Fibroblast of the aortic adventitia (primary cell): ENCODE results near the gene C21orf58. TPM values are rescaled to one million over a fixed set of nuclear protein-coding genes. Genes with fewer than 3 reads are reported as not detected.
A peak's percentile ranks its signal among the peaks of the same experiment; 100 is the strongest.

Experiments
- DNase-seq: peaks from one replicate; pipeline ENCODE4 v3.0.0-alpha.2; 2010; ENCODE audit warnings: low read depth
- H3K4me3 ChIP-seq: 2 replicates; pipeline ENCODE4 v1.5.1; 2011; ENCODE audit warnings: low read depth, mild to moderate bottlenecking, control low read depth, low read length, moderate library complexity
- CTCF ChIP-seq: IDR thresholded peaks from 2 replicates; pipeline ENCODE4 v1.5.1; 2011; ENCODE audit warnings: mild to moderate bottlenecking, low read length, control low read depth, inconsistent platforms; ENCODE audit not compliant: insufficient read depth
- total RNA-seq: library from RNA; depleted of rRNA; stranded (reverse); fragments of >200 nt; gene quantifications from 2 replicates; pipeline ENCODE4 v1.2.3, GENCODE V29; 2012; ENCODE audit warnings: low replicate concordance

The C21orf58 gene
- total RNA-seq, 1 donor: 10.2 TPM

DNA sequence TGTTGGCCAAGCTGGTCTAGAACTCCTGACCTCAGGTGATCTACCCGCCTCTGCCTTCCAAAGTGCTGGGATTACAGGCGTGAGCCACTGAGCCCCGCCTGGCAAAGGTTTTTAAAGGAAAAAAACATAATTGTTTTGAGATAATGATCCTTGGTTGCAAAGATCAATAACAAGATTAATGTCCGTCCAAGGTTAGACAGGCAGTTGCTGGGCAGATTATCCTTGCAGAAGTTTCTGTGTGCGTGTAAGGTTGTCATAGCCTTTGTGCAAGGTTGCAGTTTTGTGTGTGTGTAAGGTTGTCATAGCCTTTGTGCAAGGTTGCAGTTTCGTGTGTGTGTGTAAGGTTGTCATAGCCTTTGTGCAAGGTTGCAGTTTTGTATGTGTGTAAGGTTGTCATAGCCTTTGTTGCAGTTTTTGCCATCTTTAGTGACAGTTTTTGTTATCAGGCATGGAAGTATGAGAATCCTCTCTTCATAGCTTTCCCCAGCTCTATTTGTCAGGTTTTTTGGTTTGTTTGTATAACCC is 34.0 kb downstream of the C21orf58 start:
- TF ChIP-seq CTCF: no peak
- H3K4me3 ChIP-seq: no peak overlapping the region
- no peak for DNase-seq

GRCh38 chr21:46287541-46287940 is 36.1 kb downstream of the C21orf58 start:
- no peak for TF ChIP-seq CTCF
- H3K4me3 ChIP-seq: no peak overlapping the region
- no peak for DNase-seq

- no peak for TF ChIP-seq CTCF
- DNase-seq: peak; percentile 70
- H3K4me3 ChIP-seq: peak overlapping the region; percentile 69
These were observed 37.0 kb downstream of the C21orf58 start for GRCh38 chr21:46286648-46287002.

- peak; percentile 49 for TF ChIP-seq CTCF
- DNase-seq: peak; percentile 87
- peak within 1 kb of the TSS; percentile 69 for H3K4me3 ChIP-seq
These were observed 37.7 kb downstream of the C21orf58 start, which contains the start of gene YBEY for GRCh38 chr21:46285761-46286647. TSS of gene YBEY (plus strand) at chr21:46286342. CDS start at chr21:46286914, 572 bp downstream.

GRCh38 chr21:46285206-46285661 is 38.4 kb downstream of the C21orf58 start, which contains the start of gene MCM3AP:
TSS of gene MCM3AP (minus strand) at chr21:46285611. CDS start at chr21:46285286, 325 bp downstream.
- DNase-seq: no peak
- H3K4me3 ChIP-seq: peak within 1 kb of the TSS; percentile 69
- no peak for TF ChIP-seq CTCF

DNA sequence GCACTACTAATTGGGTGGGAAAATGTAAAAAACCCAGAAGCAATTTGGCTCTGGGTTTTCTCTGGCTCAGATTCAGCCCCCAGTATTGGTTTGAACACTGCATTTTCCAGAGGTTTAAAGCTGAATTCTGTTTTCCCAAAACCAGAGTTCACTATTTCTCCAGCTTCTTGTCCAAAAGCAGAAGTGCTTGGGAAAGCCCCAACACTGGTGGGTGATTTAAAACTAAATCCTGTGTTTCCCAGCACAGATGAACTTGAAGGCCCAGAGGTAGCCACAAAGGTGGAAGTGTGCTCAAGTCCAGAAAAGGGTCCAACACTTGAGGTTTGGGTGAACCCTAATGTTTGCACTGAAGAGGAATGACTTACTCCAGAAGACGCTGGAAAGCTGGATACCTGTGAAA is 38.9 kb downstream of the C21orf58 start:
- peak overlapping the region; percentile 69 for H3K4me3 ChIP-seq
- DNase-seq: no peak
- no peak for TF ChIP-seq CTCF
